K562 (cell line): ENCODE data around the gene LRRC4B. TPM values are rescaled to one million over a fixed set of nuclear protein-coding genes. Genes with fewer than 3 reads are reported as not detected.

Source experiments
- CBFB ChIP-seq: sonication (generic); formaldehyde crosslinking; IDR thresholded peaks from 2 replicates; pipeline ENCODE4 v1.4.0; 2020; ENCODE audit warnings: mild to moderate bottlenecking, missing genetic modification reagents
- CHCHD3 ChIP-seq: fragments of 250-450 bp; sonication (Bioruptor Pico); IDR thresholded peaks from 2 replicates; pipeline ENCODE4 v2.1.2; 2022; ENCODE audit warnings: mild to moderate bottlenecking
- FOXP4 ChIP-seq: sonication (generic); formaldehyde crosslinking; IDR thresholded peaks from 2 replicates; pipeline ENCODE4 v1.8.0; 2022; ENCODE audit warnings: mild to moderate bottlenecking, missing genetic modification reagents, borderline replicate concordance
- MCM2 ChIP-seq: fragments of 450-650 bp; IDR thresholded peaks from 2 replicates; pipeline ENCODE4 v1.6.1; 2017; ENCODE audit warnings: low read depth, mild to moderate bottlenecking
- MYBL2 ChIP-seq, 2 experiments: fragments of 450-650 bp in 1 of 2; sonication (generic) in 1 of 2; formaldehyde crosslinking in 1 of 2; IDR thresholded peaks; 2 replicates each; pipeline versions ENCODE4 v1.6.1 to v1.8.1; 2017 to 2022; ENCODE audit warnings: borderline replicate concordance in 1 of 2, inconsistent platforms in 1 of 2, low read depth in 1 of 2, mild to moderate bottlenecking in 1 of 2, missing genetic modification reagents in 1 of 2, moderate library complexity in 1 of 2
- NCOA6 ChIP-seq: fragments of 450-650 bp; IDR thresholded peaks from 2 replicates; pipeline ENCODE4 v1.6.1; 2017; ENCODE audit warnings: mild to moderate bottlenecking
- NFRKB ChIP-seq: fragments of 450-650 bp; IDR thresholded peaks from 2 replicates; pipeline ENCODE4 v1.6.1; 2016; ENCODE audit warnings: low read depth
- PHF8 ChIP-seq: fragments of 200-600 bp; sonication (generic); IDR thresholded peaks from 2 replicates; pipeline ENCODE4 v1.6.1; 2012; ENCODE audit warnings: mixed run types, mild to moderate bottlenecking, inconsistent platforms, low read length, moderate library complexity, borderline replicate concordance
- RBM15 ChIP-seq: fragments of 200-400 bp; formaldehyde crosslinking; IDR thresholded peaks from 2 replicates; pipeline ENCODE4 v1.6.1; 2018; ENCODE audit warnings: mild to moderate bottlenecking, low read length, moderate library complexity; ENCODE audit not compliant: insufficient read depth
- SRSF1 ChIP-seq: fragments of 200-400 bp; formaldehyde crosslinking; IDR thresholded peaks from 2 replicates; pipeline ENCODE4 v1.6.1; 2017; ENCODE audit warnings: mild to moderate bottlenecking, low read depth, low read length, moderate library complexity
- ZBTB33 ChIP-seq: sonication (generic); formaldehyde crosslinking; IDR thresholded peaks from 2 replicates; pipeline ENCODE4 v1.8.1; 2023; ENCODE audit warnings: mild to moderate bottlenecking, missing genetic modification reagents
- ZNF140 ChIP-seq: fragments of 250-450 bp; sonication (Bioruptor Pico); IDR thresholded peaks from 2 replicates; pipeline ENCODE4 v1.8.0; 2021; ENCODE audit warnings: moderate library complexity, mild to moderate bottlenecking, inconsistent platforms
- ZNF143 ChIP-seq: sonication (generic); formaldehyde crosslinking; IDR thresholded peaks from 2 replicates; pipeline ENCODE4 v1.9.0; 2022; ENCODE audit warnings: mild to moderate bottlenecking, missing genetic modification reagents
- ZNF354B ChIP-seq: fragments of 250-450 bp; sonication (Bioruptor Pico); IDR thresholded peaks from 2 replicates; pipeline ENCODE4 v1.4.0; 2020
- ZNF785 ChIP-seq: fragments of 250-450 bp; sonication (Bioruptor Pico); IDR thresholded peaks from 2 replicates; pipeline ENCODE4 v1.4.0; 2020; ENCODE audit warnings: mild to moderate bottlenecking
- polyA plus RNA-seq, 8 experiments: library from polyadenylated mRNA; depleted of rRNA in 4 of 8; stranded (reverse) in 5 of 8; unstranded in 3 of 8; fragments of >200 nt; fragmentation: Nextera tagmentation in 2 of 8; fragmentation: Illumina TruSeq in 1 of 8; extraction: Ambion mirVana in 2 of 8; extraction: Trizol in 1 of 8; gene quantifications; 2 replicates each; pipeline versions ENCODE4 v1.2.1 to v1.2.3, GENCODE V29; 2011 to 2014; ENCODE audit warnings: inconsistent platforms in 1 of 8, missing spikeins in 1 of 8
- total RNA-seq, 7 experiments: library from RNA; depleted of rRNA in 6 of 7; stranded (reverse); fragments of >200 nt in 6 of 7; fragmentation: Illumina TruSeq in 2 of 7; extraction: Trizol in 2 of 7; gene quantifications; 2 replicates each; pipeline versions ENCODE4 v1.2.1 to v1.2.3, GENCODE V29; 2011 to 2021; ENCODE audit warnings: low replicate concordance in 1 of 7
- TF ChIP-seq, protein P1 (sequence below): fragments of 250-450 bp; sonication (Bioruptor Pico); IDR thresholded peaks from 2 replicates; pipeline ENCODE4 v1.5.0; 2021

LRRC4B gene
- total and polyA plus RNA-seq, 9 of the 15 experiments (the other 6 are each of a cell fraction or from before 2014, with no cell fraction given), result 0.18 to 9.6 (median 2.9) TPM; not detected in 2

DNA sequence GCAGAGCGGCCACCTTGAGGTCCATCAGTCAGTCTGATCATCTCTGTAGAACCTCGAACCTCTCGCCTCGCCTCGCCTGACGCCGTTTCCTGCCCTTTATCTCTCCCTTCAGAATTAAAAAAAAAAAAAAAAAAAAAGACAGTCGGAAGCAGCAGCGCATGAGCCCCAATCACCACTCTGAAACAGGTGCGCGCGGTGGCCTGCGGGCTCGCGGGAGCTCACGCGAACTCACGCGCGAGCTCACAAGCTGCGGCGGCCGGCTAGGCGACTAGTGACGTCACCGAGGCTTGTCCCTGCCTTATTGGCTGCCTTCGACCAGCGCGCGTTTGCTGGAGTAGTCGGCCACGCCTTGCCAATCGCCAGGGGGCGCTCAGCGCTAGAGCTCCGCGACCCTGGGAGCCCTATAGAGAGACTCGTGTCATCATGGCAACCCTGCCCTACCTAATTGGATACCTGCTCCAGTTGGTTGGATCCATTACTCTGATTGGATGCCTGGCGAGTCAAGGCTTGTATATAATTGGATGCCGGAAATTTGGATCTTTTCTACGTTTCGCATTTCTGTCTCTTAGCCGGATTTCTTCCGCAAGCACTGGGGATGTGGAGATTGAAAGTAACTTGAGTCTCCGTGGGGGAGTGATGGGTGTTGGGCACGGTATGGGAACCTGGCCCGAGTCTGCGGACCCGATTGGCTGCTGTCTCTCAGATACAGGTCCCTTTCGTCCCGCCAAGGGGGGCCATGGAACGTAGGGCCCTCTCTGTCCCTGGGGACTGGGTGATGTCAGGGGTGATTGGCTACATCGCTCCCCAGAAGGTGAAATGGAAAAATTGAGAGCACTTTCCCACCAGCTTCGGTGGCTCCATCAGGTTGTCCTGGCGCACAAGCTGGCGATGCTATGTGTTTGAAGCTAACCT, 39.9 kb upstream of the LRRC4B start (continued):
- TF ChIP-seq NFRKB, result no peak
- no peak for TF ChIP-seq ZNF140 (CRISPR knock-in tag)
- no peak for TF ChIP-seq RBM15
- TF ChIP-seq MCM2, result no peak
- TF ChIP-seq ZNF785 (CRISPR knock-in tag), result no peak
- TF ChIP-seq ZNF143, result no peak
- TF ChIP-seq FOXP4 (CRISPR knock-in tag), result no peak
- TF ChIP-seq, protein P1, sequence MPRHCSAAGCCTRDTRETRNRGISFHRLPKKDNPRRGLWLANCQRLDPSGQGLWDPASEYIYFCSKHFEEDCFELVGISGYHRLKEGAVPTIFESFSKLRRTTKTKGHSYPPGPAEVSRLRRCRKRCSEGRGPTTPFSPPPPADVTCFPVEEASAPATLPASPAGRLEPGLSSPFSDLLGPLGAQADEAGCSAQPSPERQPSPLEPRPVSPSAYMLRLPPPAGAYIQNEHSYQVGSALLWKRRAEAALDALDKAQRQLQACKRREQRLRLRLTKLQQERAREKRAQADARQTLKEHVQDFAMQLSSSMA, result no peak
- no peak for TF ChIP-seq PHF8
- no peak for TF ChIP-seq MYBL2 (IDR thresholded peaks at IDR 0.05; ENCODE audit: low read depth)
- TF ChIP-seq MYBL2 (CRISPR knock-in tag; IDR thresholded peaks at IDR 0.05; ENCODE audit: borderline replicate concordance), result no peak
- no peak for TF ChIP-seq CHCHD3 (CRISPR knock-in tag)
- no peak for TF ChIP-seq NCOA6
- peak; percentile 79 for TF ChIP-seq ZBTB33 (CRISPR knock-in tag)
- no peak for TF ChIP-seq ZNF354B (CRISPR knock-in tag)
- no peak for TF ChIP-seq CBFB
- TF ChIP-seq SRSF1, result no peak
